ENCODE measurements around the gene DSCAML1. TPM values are rescaled to one million over a fixed set of nuclear protein-coding genes. Genes with fewer than 3 reads are reported as not detected.

The DSCAML1 gene
- total RNA-seq, 6 experiments from 2014 or later, result not detected

- peaks cover 43% of the 10 kb centered on the region for H3K27me3 Mint-ChIP-seq (ENCODE audit: insufficient read depth)
- H3K4me3 Mint-ChIP-seq, result no peak overlapping the region
- no peak for DNase-seq
- no peak overlapping the region for H3K27ac Mint-ChIP-seq
- TF ChIP-seq, protein P1, sequence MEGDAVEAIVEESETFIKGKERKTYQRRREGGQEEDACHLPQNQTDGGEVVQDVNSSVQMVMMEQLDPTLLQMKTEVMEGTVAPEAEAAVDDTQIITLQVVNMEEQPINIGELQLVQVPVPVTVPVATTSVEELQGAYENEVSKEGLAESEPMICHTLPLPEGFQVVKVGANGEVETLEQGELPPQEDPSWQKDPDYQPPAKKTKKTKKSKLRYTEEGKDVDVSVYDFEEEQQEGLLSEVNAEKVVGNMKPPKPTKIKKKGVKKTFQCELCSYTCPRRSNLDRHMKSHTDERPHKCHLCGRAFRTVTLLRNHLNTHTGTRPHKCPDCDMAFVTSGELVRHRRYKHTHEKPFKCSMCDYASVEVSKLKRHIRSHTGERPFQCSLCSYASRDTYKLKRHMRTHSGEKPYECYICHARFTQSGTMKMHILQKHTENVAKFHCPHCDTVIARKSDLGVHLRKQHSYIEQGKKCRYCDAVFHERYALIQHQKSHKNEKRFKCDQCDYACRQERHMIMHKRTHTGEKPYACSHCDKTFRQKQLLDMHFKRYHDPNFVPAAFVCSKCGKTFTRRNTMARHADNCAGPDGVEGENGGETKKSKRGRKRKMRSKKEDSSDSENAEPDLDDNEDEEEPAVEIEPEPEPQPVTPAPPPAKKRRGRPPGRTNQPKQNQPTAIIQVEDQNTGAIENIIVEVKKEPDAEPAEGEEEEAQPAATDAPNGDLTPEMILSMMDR (IDR thresholded peaks at IDR 0.05), result no peak
- no peaks in the 10 kb centered on the region for H3K9me3 Mint-ChIP-seq
- H3K4me1 Mint-ChIP-seq (ENCODE audit: low read depth), result no peaks in the 10 kb centered on the region
- H3K36me3 Mint-ChIP-seq (ENCODE audit: low read depth), result no peaks in the 10 kb centered on the region
These were observed 35.5 kb upstream of the DSCAML1 start for GRCh38 chr11:117832511-117832910.

DNA sequence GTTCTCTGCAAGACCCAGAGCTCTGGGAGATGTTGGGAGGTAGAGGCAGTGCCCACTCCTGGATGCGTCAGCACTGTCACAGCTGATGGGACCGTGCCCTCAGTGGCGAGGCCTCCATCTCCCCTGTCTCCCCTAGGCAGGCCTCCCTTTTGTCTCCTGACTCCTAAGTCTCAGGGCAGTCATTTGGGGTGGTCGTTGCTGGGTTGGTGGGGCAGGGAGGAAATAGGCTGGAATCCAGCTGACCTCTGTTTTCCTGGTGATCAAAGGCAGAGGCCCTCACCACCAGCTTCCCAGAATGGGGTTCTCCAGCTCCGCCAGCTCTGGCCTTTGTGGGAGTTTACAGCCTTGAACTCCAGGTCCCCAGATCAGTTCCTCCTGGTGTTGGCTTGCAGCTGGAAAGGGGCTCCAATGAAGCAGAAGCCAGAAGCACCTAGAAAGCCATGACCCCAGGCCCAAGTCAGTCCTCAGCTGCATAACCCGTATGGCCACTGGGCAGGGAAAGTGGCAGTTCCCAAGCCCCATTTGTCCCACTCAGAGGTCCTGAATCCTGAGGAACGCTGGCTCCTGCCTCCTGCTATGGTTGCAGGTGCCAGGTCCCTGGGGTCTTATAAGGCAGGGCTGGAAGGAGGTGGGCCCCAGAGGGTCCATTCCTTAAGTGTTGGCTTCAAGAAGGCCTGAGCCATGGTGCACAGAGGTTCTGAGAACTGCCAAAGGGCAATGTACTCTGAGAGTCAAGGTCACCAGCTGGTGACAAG, 34.8 kb upstream of the DSCAML1 start:
- TF ChIP-seq, protein P1 (IDR thresholded peaks at IDR 0.05), result no peak
- no peaks in the 10 kb centered on the region for H3K9me3 Mint-ChIP-seq
- no peak overlapping the region for H3K27ac Mint-ChIP-seq
- H3K36me3 Mint-ChIP-seq (ENCODE audit: low read depth), result no peaks in the 10 kb centered on the region
- peaks cover 44% of the 10 kb centered on the region for H3K27me3 Mint-ChIP-seq (ENCODE audit: insufficient read depth)
- no peak for DNase-seq
- no peaks in the 10 kb centered on the region for H3K4me1 Mint-ChIP-seq (ENCODE audit: low read depth)
- no peak overlapping the region for H3K4me3 Mint-ChIP-seq

- no peak for DNase-seq
- Mint-ChIP-seq H3K9me3 (no peaks in the 10 kb centered on the region), H3K27me3 (ENCODE audit: insufficient read depth) (peaks cover 41% of the 10 kb centered on the region), H3K4me3 (no peak overlapping the region), H3K36me3 (ENCODE audit: low read depth) (no peaks in the 10 kb centered on the region), H3K27ac (no peak overlapping the region), H3K4me1 (ENCODE audit: low read depth) (no peaks in the 10 kb centered on the region)
- TF ChIP-seq, protein P1 (IDR thresholded peaks at IDR 0.05), result no peak
These were observed 33.8 kb upstream of the DSCAML1 start for GRCh38 chr11:117830674-117831351.

- no peaks in the 10 kb centered on the region for H3K36me3 Mint-ChIP-seq (ENCODE audit: low read depth)
- no peak for DNase-seq
- no peaks in the 10 kb centered on the region for H3K4me1 Mint-ChIP-seq (ENCODE audit: low read depth)
- no peak overlapping the region for H3K4me3 Mint-ChIP-seq
- H3K9me3 Mint-ChIP-seq, result no peaks in the 10 kb centered on the region
- H3K27me3 Mint-ChIP-seq (ENCODE audit: insufficient read depth), result peaks cover 41% of the 10 kb centered on the region
- TF ChIP-seq, protein P1 (IDR thresholded peaks at IDR 0.05), result no peak
- no peak overlapping the region for H3K27ac Mint-ChIP-seq
These were observed 33.1 kb upstream of the DSCAML1 start for GRCh38 chr11:117830072-117830471.

- TF ChIP-seq, protein P1 (IDR thresholded peaks at IDR 0.05), result no peak
- H3K4me1 Mint-ChIP-seq (ENCODE audit: low read depth), result no peaks in the 10 kb centered on the region
- DNase-seq, result no peak
- no peak overlapping the region for H3K27ac Mint-ChIP-seq
- no peaks in the 10 kb centered on the region for H3K9me3 Mint-ChIP-seq
- no peak overlapping the region for H3K4me3 Mint-ChIP-seq
- H3K36me3 Mint-ChIP-seq (ENCODE audit: low read depth), result no peaks in the 10 kb centered on the region
- H3K27me3 Mint-ChIP-seq (ENCODE audit: insufficient read depth), result peaks cover 37% of the 10 kb centered on the region
These were observed 32.3 kb upstream of the DSCAML1 start for GRCh38 chr11:117829369-117829725.
